Uterus (tissue), 2 donors: ENCODE results near the gene KLK5.

ENCODE experiments used
- POLR2A ChIP-seq, 2 donors: fragments of 450-650 bp; IDR thresholded peaks; one replicate each; pipeline ENCODE4 v1.6.1; 2016; ENCODE audit warnings: antibody characterized with exemption in 2 of 2, mild to moderate bottlenecking in 1 of 2, moderate library complexity in 1 of 2
- TF ChIP-seq, protein P1 (sequence below), 4 experiments: fragments of 200-600 bp in 2 of 4; fragments of 450-650 bp in 2 of 4; sonication (generic) in 2 of 4; IDR thresholded peaks; one replicate each; pipeline ENCODE4 v1.5.1; 2016 to 2019; ENCODE audit warnings: antibody characterized with exemption in 4 of 4, mild to moderate bottlenecking in 2 of 4, moderate library complexity in 1 of 4

DNA sequence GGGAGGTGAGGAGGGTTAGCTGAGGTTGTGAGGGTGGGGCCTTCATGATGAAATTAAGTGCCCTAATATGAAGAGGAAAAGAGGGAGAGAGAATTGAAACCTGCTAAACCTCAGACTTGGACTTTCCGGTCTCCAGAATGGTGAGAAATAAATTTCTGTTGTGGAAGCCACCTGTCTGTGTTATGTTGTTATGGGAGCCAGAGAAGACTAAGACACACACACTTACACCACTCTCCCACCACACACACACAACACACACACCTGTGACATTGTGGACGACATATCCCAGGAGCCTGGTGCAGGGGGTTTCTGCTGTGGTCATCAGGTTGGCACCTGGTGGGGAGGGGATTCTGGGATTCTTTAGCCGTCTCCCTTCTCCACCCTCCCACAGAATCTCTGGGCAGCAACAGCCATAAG lies 55.6 kb downstream of the KLK5 start:
- TF ChIP-seq, protein P1, sequence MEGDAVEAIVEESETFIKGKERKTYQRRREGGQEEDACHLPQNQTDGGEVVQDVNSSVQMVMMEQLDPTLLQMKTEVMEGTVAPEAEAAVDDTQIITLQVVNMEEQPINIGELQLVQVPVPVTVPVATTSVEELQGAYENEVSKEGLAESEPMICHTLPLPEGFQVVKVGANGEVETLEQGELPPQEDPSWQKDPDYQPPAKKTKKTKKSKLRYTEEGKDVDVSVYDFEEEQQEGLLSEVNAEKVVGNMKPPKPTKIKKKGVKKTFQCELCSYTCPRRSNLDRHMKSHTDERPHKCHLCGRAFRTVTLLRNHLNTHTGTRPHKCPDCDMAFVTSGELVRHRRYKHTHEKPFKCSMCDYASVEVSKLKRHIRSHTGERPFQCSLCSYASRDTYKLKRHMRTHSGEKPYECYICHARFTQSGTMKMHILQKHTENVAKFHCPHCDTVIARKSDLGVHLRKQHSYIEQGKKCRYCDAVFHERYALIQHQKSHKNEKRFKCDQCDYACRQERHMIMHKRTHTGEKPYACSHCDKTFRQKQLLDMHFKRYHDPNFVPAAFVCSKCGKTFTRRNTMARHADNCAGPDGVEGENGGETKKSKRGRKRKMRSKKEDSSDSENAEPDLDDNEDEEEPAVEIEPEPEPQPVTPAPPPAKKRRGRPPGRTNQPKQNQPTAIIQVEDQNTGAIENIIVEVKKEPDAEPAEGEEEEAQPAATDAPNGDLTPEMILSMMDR (IDR thresholded peaks at IDR 0.05) = no peak
- TF ChIP-seq POLR2A (IDR thresholded peaks at IDR 0.05) = no peak
